ENCODE measurements around the gene PCBD1.

- no peak for TF ChIP-seq CTCF (IDR thresholded peaks at IDR 0.05)
- no peak for TF ChIP-seq ZFX (IDR thresholded peaks at IDR 0.05; ENCODE audit: borderline replicate concordance)
These were observed 50.0 kb downstream of the PCBD1 start for GRCh38 chr10:70838270-70838805.

Data from 22Rv1 (cell line).